OCI-LY1 (cell line): Measurements from ENCODE around the gene INIP.
"Not testable (repeated sequence)": the region's sequence is repeated elsewhere in the genome, so short reads cannot be mapped to it uniquely, and the experiment has no call there.

ENCODE experiments used
- H2AFZ ChIP-seq: fragments of 200-600 bp; sonication (generic), shearing (Covaris generic); 2 replicates; pipeline ENCODE4 v1.6.0; 2014; ENCODE audit warnings: antibody characterized with exemption, mild to moderate bottlenecking, low read length
- H3F3A ChIP-seq: fragments of 200-600 bp; sonication (generic), shearing (Covaris generic); 2 replicates; pipeline ENCODE4 v1.6.0; 2014; ENCODE audit warnings: mild to moderate bottlenecking, antibody characterized with exemption, low read length, moderate library complexity; ENCODE audit not compliant: insufficient read depth
- H3K27ac ChIP-seq: fragments of 200-600 bp; sonication (generic); 2 replicates; pipeline ENCODE4 v1.5.1; 2014; ENCODE audit warnings: low read length, mixed run types, mild to moderate bottlenecking, low read depth; ENCODE audit not compliant: poor library complexity, severe bottlenecking
- H3K27me3 ChIP-seq: fragments of 200-600 bp; sonication (generic); 2 replicates; pipeline ENCODE4 v1.6.0; 2014; ENCODE audit warnings: antibody characterized with exemption, mild to moderate bottlenecking, low read length, moderate library complexity; ENCODE audit not compliant: insufficient read depth
- H3K36me3 ChIP-seq: fragments of 200-600 bp; sonication (generic); 2 replicates; pipeline ENCODE4 v1.6.1; 2014; ENCODE audit warnings: mild to moderate bottlenecking, antibody characterized with exemption, low read length, moderate library complexity, mixed read lengths; ENCODE audit not compliant: insufficient read depth
- H3K4me1 ChIP-seq: fragments of 200-600 bp; sonication (generic); 2 replicates; pipeline ENCODE4 v1.5.1; 2014; ENCODE audit warnings: mild to moderate bottlenecking, low read length, moderate library complexity; ENCODE audit not compliant: insufficient read depth, severe bottlenecking
- H3K4me2 ChIP-seq: fragments of 200-600 bp; sonication (generic), shearing (Covaris generic); 2 replicates; pipeline ENCODE4 v1.6.1; 2014; ENCODE audit warnings: low read length
- H3K4me3 ChIP-seq: fragments of 200-600 bp; sonication (generic); 2 replicates; pipeline ENCODE4 v1.5.1; 2014; ENCODE audit warnings: low read length, low read depth, mild to moderate bottlenecking, mixed read lengths; ENCODE audit not compliant: poor library complexity, severe bottlenecking
- H3K79me2 ChIP-seq: fragments of 200-600 bp; shearing (Covaris generic); 2 replicates; pipeline ENCODE4 v1.6.1; 2016; ENCODE audit warnings: mixed run types, low read length, mixed read lengths; ENCODE audit not compliant: insufficient read depth
- H3K9ac ChIP-seq: fragments of 200-600 bp; sonication (generic), shearing (Covaris generic); 2 replicates; pipeline ENCODE4 v1.6.1; 2014; ENCODE audit warnings: mild to moderate bottlenecking, low read length, mixed read lengths
- H3K9me2 ChIP-seq: fragments of 200-600 bp; sonication (generic), shearing (Covaris generic); 2 replicates; pipeline ENCODE4 v1.6.1; 2014; ENCODE audit warnings: low read depth, mild to moderate bottlenecking, low read length, mixed read lengths
- H3K9me3 ChIP-seq: fragments of 200-600 bp; shearing (Covaris generic); 2 replicates; pipeline ENCODE4 v1.6.1; 2014; ENCODE audit warnings: low read length, mixed read lengths
- H4K20me1 ChIP-seq: fragments of 200-600 bp; sonication (generic), shearing (Covaris generic); 2 replicates; pipeline ENCODE4 v1.6.0; 2016; ENCODE audit warnings: mild to moderate bottlenecking, low read length; ENCODE audit not compliant: insufficient read depth
- EZH2 ChIP-seq: fragments of 200-600 bp; sonication (generic), shearing (Covaris generic); IDR thresholded peaks from 2 replicates; pipeline ENCODE4 v1.8.0; 2017; ENCODE audit warnings: borderline replicate concordance, mixed run types, mild to moderate bottlenecking, antibody characterized with exemption, low read length, moderate library complexity, mixed read lengths
- TF ChIP-seq, protein P1 (sequence below): fragments of 200-600 bp; sonication (generic), shearing (Covaris generic); IDR thresholded peaks from 2 replicates; pipeline ENCODE4 v1.5.1; 2017; ENCODE audit warnings: mild to moderate bottlenecking, antibody characterized with exemption, low read length, moderate library complexity, mixed read lengths

Gene INIP

DNA sequence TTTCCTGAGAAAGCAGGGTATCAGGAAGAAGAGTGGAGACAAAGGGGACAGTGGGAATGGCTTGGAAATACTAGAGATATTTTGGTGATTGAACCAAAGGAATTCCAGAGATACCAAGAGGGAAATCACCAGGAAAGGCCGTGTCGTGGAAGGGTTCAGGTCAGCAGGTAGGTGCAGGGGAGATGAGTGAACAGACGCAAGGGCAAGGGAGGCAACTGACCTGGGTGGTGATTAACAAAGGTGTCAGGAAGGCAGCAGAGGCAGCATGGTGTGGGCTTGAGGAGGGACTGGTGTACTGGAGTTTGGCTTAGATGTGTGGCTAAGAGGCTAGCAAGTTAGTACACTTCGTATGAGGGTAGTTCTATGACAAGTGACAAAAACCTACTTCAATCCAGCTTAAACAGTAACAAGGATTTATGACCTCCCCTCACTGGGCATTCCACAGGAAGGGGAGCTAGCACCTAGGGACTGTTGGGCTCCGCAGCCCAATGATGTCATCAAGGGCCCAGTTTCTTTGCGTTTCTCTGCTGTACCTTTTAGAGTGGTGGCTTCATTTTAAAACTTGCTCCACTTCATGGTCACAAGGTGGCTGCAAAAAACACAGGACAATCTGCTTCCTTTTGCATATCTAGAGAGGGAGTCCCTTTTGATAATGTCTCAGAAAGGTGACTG lies 37.0 kb downstream of the INIP start:
- Histone ChIP-seq H3K4me1 (peaks cover 3% of the 10 kb centered on the region), H3K4me2 (no peak overlapping the region), H3K9me2 (no peaks in the 10 kb centered on the region), H3K9ac (no peak overlapping the region), H3K9me3 (peaks cover 8% of the 10 kb centered on the region; the same call in 1 of the 2 replicates), H3K4me3 (no peak overlapping the region), H3K36me3 (peaks cover 15% of the 10 kb centered on the region; the same call in 1 of the 2 replicates), H3K27ac (no peak overlapping the region), H4K20me1 (no peaks in the 10 kb centered on the region), H3K79me2 (no peaks in the 10 kb centered on the region), H2AFZ (no peak overlapping the region), H3K27me3 (no peaks in the 10 kb centered on the region), H3F3A (no peaks in the 10 kb centered on the region)
- TF ChIP-seq, protein P1, sequence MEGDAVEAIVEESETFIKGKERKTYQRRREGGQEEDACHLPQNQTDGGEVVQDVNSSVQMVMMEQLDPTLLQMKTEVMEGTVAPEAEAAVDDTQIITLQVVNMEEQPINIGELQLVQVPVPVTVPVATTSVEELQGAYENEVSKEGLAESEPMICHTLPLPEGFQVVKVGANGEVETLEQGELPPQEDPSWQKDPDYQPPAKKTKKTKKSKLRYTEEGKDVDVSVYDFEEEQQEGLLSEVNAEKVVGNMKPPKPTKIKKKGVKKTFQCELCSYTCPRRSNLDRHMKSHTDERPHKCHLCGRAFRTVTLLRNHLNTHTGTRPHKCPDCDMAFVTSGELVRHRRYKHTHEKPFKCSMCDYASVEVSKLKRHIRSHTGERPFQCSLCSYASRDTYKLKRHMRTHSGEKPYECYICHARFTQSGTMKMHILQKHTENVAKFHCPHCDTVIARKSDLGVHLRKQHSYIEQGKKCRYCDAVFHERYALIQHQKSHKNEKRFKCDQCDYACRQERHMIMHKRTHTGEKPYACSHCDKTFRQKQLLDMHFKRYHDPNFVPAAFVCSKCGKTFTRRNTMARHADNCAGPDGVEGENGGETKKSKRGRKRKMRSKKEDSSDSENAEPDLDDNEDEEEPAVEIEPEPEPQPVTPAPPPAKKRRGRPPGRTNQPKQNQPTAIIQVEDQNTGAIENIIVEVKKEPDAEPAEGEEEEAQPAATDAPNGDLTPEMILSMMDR, result no peak
- no peak for TF ChIP-seq EZH2

DNA sequence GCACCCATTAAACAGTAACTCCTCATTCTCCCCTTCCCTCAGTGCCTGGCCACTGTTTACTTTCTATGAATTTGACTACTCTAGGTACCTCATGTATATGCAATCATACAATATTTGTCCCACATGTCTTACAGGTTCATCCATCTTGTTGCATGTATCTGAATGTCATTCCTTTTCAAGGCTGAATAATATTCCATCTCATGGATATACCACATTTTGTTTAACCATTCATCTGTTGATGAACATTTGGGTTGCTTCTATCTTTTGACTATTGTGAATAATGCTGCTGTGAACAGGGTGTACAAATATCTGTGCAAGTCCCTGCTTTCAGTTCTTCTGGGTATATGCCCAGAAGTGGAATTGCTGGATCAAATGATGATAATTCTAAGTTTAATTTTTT lies 40.9 kb downstream of the INIP start:
- Histone ChIP-seq H3K9me2 (no peaks in the 10 kb centered on the region), H3F3A (no peaks in the 10 kb centered on the region), H3K27me3 (no peaks in the 10 kb centered on the region), H4K20me1 (no peaks in the 10 kb centered on the region), H3K4me2 (no peak overlapping the region), H3K79me2 (no peaks in the 10 kb centered on the region), H3K36me3 (no peaks in the 10 kb centered on the region), H2AFZ (no peak overlapping the region), H3K4me3 (no peak overlapping the region), H3K27ac (no peak overlapping the region), H3K9ac (no peak overlapping the region), H3K4me1 (no peaks in the 10 kb centered on the region), H3K9me3 (peaks cover 8% of the 10 kb centered on the region; the same call in 1 of the 2 replicates)
- TF ChIP-seq EZH2, result no peak
- TF ChIP-seq, protein P1, result no peak

DNA sequence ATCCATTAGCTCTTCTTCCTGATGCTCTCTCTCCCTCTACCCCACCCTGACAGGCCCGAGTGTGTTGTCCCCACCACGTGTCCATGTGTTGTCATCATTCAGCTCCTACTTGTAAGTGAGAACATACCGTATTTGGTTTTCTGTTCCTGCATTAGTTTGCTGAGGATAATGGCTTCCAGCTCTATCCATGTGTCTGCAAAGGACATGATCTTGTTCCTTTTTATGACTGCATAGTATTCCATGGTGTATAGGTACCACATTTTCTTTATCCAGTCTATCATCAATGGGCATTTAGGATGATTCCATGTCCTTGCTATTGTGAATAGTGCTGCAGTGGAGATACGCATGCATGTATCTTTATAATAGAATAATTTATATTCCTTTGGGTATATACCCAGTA lies 44.7 kb downstream of the INIP start:
- not testable (repeated sequence) for H3K36me3 ChIP-seq, H3K4me3 ChIP-seq, H3F3A ChIP-seq

DNA sequence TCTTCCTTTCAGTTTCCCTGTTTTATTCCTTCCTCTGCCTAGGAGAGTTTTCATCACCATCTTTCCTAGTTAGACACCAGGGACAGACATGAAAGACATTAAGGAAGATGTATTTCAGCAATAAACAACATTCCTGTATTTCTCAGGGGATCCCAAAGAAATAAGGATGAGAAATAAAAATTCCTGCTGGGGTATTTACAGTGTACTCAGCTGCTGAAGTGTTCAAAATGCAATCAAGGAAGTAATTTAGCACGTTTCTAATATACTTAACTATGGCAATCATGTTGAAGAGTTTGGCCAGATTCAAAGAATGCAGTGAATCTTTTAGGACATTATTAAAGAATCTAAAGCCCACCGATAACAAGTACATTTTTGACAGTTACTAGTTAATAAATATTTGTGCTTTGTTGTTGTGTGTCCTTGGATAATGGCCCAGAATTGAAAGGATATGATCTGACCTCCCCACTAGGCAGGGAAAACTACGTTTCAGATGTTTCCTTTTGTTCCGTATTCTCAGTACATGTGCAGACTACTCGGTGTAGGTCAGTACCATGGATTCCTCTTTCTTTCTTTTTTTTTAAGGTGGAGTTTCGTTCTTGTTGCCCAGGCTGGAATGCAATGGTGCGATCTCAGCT lies 46.8 kb downstream of the INIP start:
- H3K4me3 ChIP-seq, result no peak overlapping the region
- no peaks in the 10 kb centered on the region for H3K9me2 ChIP-seq
- TF ChIP-seq EZH2, result no peak
- TF ChIP-seq, protein P1, result no peak
- H3F3A ChIP-seq, result no peaks in the 10 kb centered on the region
- H2AFZ ChIP-seq, result no peak overlapping the region
- no peak overlapping the region for H3K27ac ChIP-seq
- H4K20me1 ChIP-seq, result no peaks in the 10 kb centered on the region
- no peaks in the 10 kb centered on the region for H3K79me2 ChIP-seq
- H3K9ac ChIP-seq, result no peak overlapping the region
- no peaks in the 10 kb centered on the region for H3K27me3 ChIP-seq
- no peaks in the 10 kb centered on the region for H3K4me1 ChIP-seq
- H3K9me3 ChIP-seq, result no peaks in the 10 kb centered on the region
- H3K36me3 ChIP-seq, result no peaks in the 10 kb centered on the region
- no peak overlapping the region for H3K4me2 ChIP-seq

More for the DNA sequence above, 44.7 kb downstream of the INIP start:
- H3K9ac ChIP-seq, H3K79me2 ChIP-seq, H4K20me1 ChIP-seq, H3K27me3 ChIP-seq, H3K4me2 ChIP-seq, H3K9me2 ChIP-seq, H3K4me1 ChIP-seq, H3K27ac ChIP-seq, H2AFZ ChIP-seq, H3K9me3 ChIP-seq: not testable (repeated sequence)
